Endothelial cell of umbilical vein (primary cell): ENCODE measurements around the gene MALRD1. TPM values are rescaled to one million over a fixed set of nuclear protein-coding genes. Genes with fewer than 3 reads are reported as not detected.

Source experiments
- BruUV-seq: library from RNA; stranded (reverse); fragments of 400-500 nt; replicated peaks from 2 replicates; lab custom pipeline; 2021; lab: Mats Ljungman, UMichigan
- CTCF ChIA-PET: fragments of 300-600, 350-600 bp; sonication (Branson Sonifier 250); formaldehyde crosslinking; loops from one replicate; lab custom pipeline; 2021; ENCODE audit warnings: antibody characterized with exemption, inconsistent platforms; lab: Charles Lee
- POLR2A ChIA-PET: fragments of 300-600, 350-600 bp; sonication (Branson Sonifier 250); formaldehyde crosslinking; loops from one replicate; lab custom pipeline; 2021; ENCODE audit warnings: antibody characterized with exemption, inconsistent platforms; lab: Charles Lee
- DNase-seq: peaks from one replicate; pipeline ENCODE4 v3.0.0-alpha.2; 2011; ENCODE audit warnings: low read depth, low spot score
- FAIRE-seq: peaks from 2 replicates; lab custom pipeline; 2011; peaks lifted over from hg19 to GRCh38; lab: Jason Lieb, UNC
- H2AFZ ChIP-seq: 2 replicates; pipeline ENCODE4 v1.6.0; 2012; ENCODE audit warnings: low read depth, low read length, control low read depth, inconsistent platforms
- H3K27ac ChIP-seq: 2 replicates; pipeline ENCODE4 v1.5.1; 2011; ENCODE audit warnings: low read depth, mild to moderate bottlenecking, control low read depth, low read length, moderate library complexity; ENCODE audit not compliant: insufficient read depth
- H3K27me3 ChIP-seq, 2 experiments: 2 replicates each; pipeline versions ENCODE4 v1.6.0 to v1.6.1; 2011; ENCODE audit warnings: low read length in 2 of 2, mixed read lengths in 1 of 2; ENCODE audit not compliant: control insufficient read depth in 2 of 2, insufficient read depth in 2 of 2
- H3K36me3 ChIP-seq, 2 experiments: 2 replicates in 1 of 2; 3 replicates in 1 of 2; pipeline ENCODE4 v1.5.1; 2011; ENCODE audit warnings: low read length in 2 of 2, mild to moderate bottlenecking in 1 of 2, moderate library complexity in 1 of 2; ENCODE audit not compliant: control insufficient read depth in 2 of 2, insufficient read depth in 2 of 2; ENCODE audit errors: extremely low read depth in 1 of 2
- H3K4me1 ChIP-seq: 3 replicates; pipeline ENCODE4 v1.5.1; 2011; ENCODE audit warnings: mild to moderate bottlenecking, low read length; ENCODE audit not compliant: control insufficient read depth, insufficient read depth; ENCODE audit errors: extremely low read depth
- H3K4me2 ChIP-seq: 2 replicates; pipeline ENCODE4 v1.6.1; 2011; ENCODE audit warnings: low read length, control low read depth, mixed read lengths; ENCODE audit not compliant: insufficient read depth
- H3K4me3 ChIP-seq, 3 experiments: fragments of 200-600 bp in 1 of 3; sonication (generic), shearing (Covaris generic) in 1 of 3; replicated peaks in 1 of 3; 2 replicates each; pipeline ENCODE4 v1.5.1; 2011 to 2016; ENCODE audit warnings: control low read depth in 3 of 3, low read length in 3 of 3, mild to moderate bottlenecking in 2 of 3, inconsistent platforms in 1 of 3, low read depth in 1 of 3, moderate library complexity in 1 of 3; ENCODE audit not compliant: insufficient read depth in 1 of 3
- H3K79me2 ChIP-seq: 2 replicates; pipeline ENCODE4 v1.6.0; 2012; ENCODE audit warnings: low read length, inconsistent platforms; ENCODE audit not compliant: control insufficient read depth, insufficient read depth
- H3K9ac ChIP-seq: replicated peaks from 2 replicates; pipeline ENCODE3; 2011; ENCODE audit warnings: low read length, control low read depth; ENCODE audit not compliant: insufficient read depth; ENCODE audit errors: extremely low read depth
- H3K9me1 ChIP-seq: replicated peaks from 3 replicates; pipeline ENCODE4 v1.6.0; 2011; ENCODE audit warnings: mild to moderate bottlenecking, low read length; ENCODE audit not compliant: control insufficient read depth, insufficient read depth; ENCODE audit errors: extremely low read depth
- H3K9me3 ChIP-seq: replicated peaks from 2 replicates; pipeline ENCODE4 v1.5.1; 2012; ENCODE audit warnings: low read length, inconsistent platforms; ENCODE audit not compliant: control insufficient read depth, insufficient read depth
- H4K20me1 ChIP-seq: replicated peaks from 2 replicates; pipeline ENCODE3; 2011; ENCODE audit warnings: mild to moderate bottlenecking, low read length; ENCODE audit not compliant: control insufficient read depth, insufficient read depth; ENCODE audit errors: extremely low read depth
- EZH2 ChIP-seq: IDR thresholded peaks from 2 replicates; pipeline ENCODE4 v1.6.1; 2012; ENCODE audit warnings: borderline replicate concordance, low read depth, mild to moderate bottlenecking, moderate library complexity, low read length, inconsistent platforms; ENCODE audit not compliant: severe bottlenecking
- FOS ChIP-seq: IDR thresholded peaks from 2 replicates; pipeline ENCODE4 v1.6.1; 2011; ENCODE audit warnings: mild to moderate bottlenecking, low read length, moderate library complexity, borderline replicate concordance; ENCODE audit not compliant: insufficient read depth
- GATA2 ChIP-seq: IDR thresholded peaks from 2 replicates; pipeline ENCODE4 v1.7.0; 2011; ENCODE audit warnings: low read depth, mild to moderate bottlenecking, moderate library complexity, mixed read lengths, low read length; ENCODE audit not compliant: insufficient read length, insufficient read depth
- JUN ChIP-seq: IDR thresholded peaks from 2 replicates; pipeline ENCODE4 v1.6.1; 2011; ENCODE audit warnings: borderline replicate concordance, low read depth; ENCODE audit not compliant: insufficient read length, insufficient read depth
- MAX ChIP-seq: IDR thresholded peaks from 2 replicates; pipeline ENCODE4 v1.6.1; 2011; ENCODE audit not compliant: insufficient read depth, insufficient read length
- POLR2A ChIP-seq: IDR thresholded peaks from 2 replicates; pipeline ENCODE4 v1.6.1; 2012; ENCODE audit warnings: low read depth, mild to moderate bottlenecking, control low read depth, low read length
- dilution Hi-C: fragments of 300-500 bp; cut with MboI; formaldehyde crosslinking; loops from one replicate; pipeline ENCODE4 v1.15.0; 2019; ENCODE audit warnings: low sequenced_read_pairs; ENCODE audit not compliant: extremely low pct_ligation_motif_present
- intact Hi-C: fragments of 100-400 bp; cut with micrococcal nuclease; formaldehyde crosslinking; loops from one replicate; pipeline ENCODE4 v1.10.0; 2022
- polyA plus RNA-seq, 4 experiments: library from polyadenylated mRNA; depleted of rRNA in 3 of 4; stranded (reverse) in 3 of 4; unstranded in 1 of 4; fragments of >200 nt; gene quantifications; 2 replicates each; pipeline versions ENCODE4 v1.2.1 to v1.2.3, GENCODE V29; 2011 to 2012; ENCODE audit warnings: missing spikeins in 1 of 4
- total RNA-seq: library from RNA; stranded (reverse); gene quantifications from 2 replicates; pipeline ENCODE4 v1.2.3, GENCODE V29; 2021

Gene MALRD1
- total and polyA plus RNA-seq, 2 donors (not counting 3 experiments of a cell fraction or from before 2014, with no cell fraction given), result not detected

GRCh38 chr10:19250546-19250945 lies 201.9 kb downstream of the MALRD1 start:
- no TSS peak for BruUV-seq
- CTCF ChIA-PET, result no interaction called here
- Histone ChIP-seq H3K27ac (no peak overlapping the region), H3K79me2 (no peaks in the 10 kb centered on the region), H4K20me1 (no peaks in the 10 kb centered on the region), H3K27me3 (no peaks in the 10 kb centered on the region), H3K9me3 (no peaks in the 10 kb centered on the region), H3K4me3 (no peak overlapping the region), H3K4me2 (no peak overlapping the region), H2AFZ (no peak overlapping the region), H3K4me1 (no peaks in the 10 kb centered on the region), H3K9me1 (no peaks in the 10 kb centered on the region), H3K36me3 (no peaks in the 10 kb centered on the region), H3K9ac (no peak overlapping the region)
- FAIRE-seq (no peak), DNase-seq (no peak)
- POLR2A ChIA-PET, result no interaction called here
- dilution Hi-C loops (no loop called here), intact Hi-C loops (no loop called here)
- TF ChIP-seq POLR2A (no peak), JUN (no peak), GATA2 (no peak), FOS (no peak), EZH2 (no peak)

- CTCF ChIA-PET, result no interaction called here
- Histone ChIP-seq H3K4me1 (no peaks in the 10 kb centered on the region), H2AFZ (no peak overlapping the region), H4K20me1 (no peaks in the 10 kb centered on the region), H3K9ac (no peak overlapping the region), H3K79me2 (no peaks in the 10 kb centered on the region), H3K36me3 (no peaks in the 10 kb centered on the region), H3K9me3 (no peaks in the 10 kb centered on the region), H3K4me2 (no peak overlapping the region), H3K4me3 (no peak overlapping the region), H3K9me1 (no peaks in the 10 kb centered on the region), H3K27ac (no peak overlapping the region), H3K27me3 (no peaks in the 10 kb centered on the region)
- intact Hi-C loops (no loop called here), dilution Hi-C loops (no loop called here)
- no TSS peak for BruUV-seq
- DNase-seq (no peak), FAIRE-seq (no peak)
- POLR2A ChIA-PET, result no interaction called here
- no peak for TF ChIP-seq MAX
- TF ChIP-seq POLR2A, result no peak
Observed at GRCh38 chr10:19252531-19252930, 203.9 kb downstream of the MALRD1 start.
